Mesendoderm (in vitro differentiated cells): ENCODE results near the gene SC5D.

Source experiments
- DNase-seq: peaks from one replicate; pipeline ENCODE4 v3.0.0; 2013
- H2AK5ac ChIP-seq: 2 replicates; pipeline ENCODE4 v1.6.1; 2013; ENCODE audit warnings: low read length, inconsistent platforms
- H2BK120ac ChIP-seq: 2 replicates; pipeline ENCODE4 v1.6.1; 2013; ENCODE audit warnings: low read depth, mild to moderate bottlenecking, low read length, moderate library complexity, mixed read lengths
- H2BK15ac ChIP-seq: replicated peaks from 2 replicates; pipeline ENCODE4 v1.6.1; 2013; ENCODE audit warnings: low read depth, mild to moderate bottlenecking, moderate library complexity
- H2BK5ac ChIP-seq: 2 replicates; pipeline ENCODE4 v1.6.1; 2013; ENCODE audit warnings: low read length, inconsistent platforms
- H3K18ac ChIP-seq: 2 replicates; pipeline ENCODE4 v1.6.1; 2013; ENCODE audit warnings: mild to moderate bottlenecking, low read length, mixed read lengths
- H3K23ac ChIP-seq: one replicate; pipeline ENCODE4 v1.6.1; 2013; ENCODE audit warnings: low read length
- H3K27ac ChIP-seq: 2 replicates; pipeline ENCODE4 v1.5.1; 2013; ENCODE audit warnings: low read depth, mild to moderate bottlenecking, inconsistent platforms, low read length, moderate library complexity
- H3K27me3 ChIP-seq: 2 replicates; pipeline ENCODE4 v1.6.1; 2013; ENCODE audit warnings: low read length, control low read depth, mild to moderate bottlenecking, inconsistent platforms; ENCODE audit not compliant: insufficient read depth, poor library complexity
- H3K36me3 ChIP-seq: 2 replicates; pipeline ENCODE4 v1.6.1; 2013; ENCODE audit warnings: low read length, inconsistent platforms; ENCODE audit not compliant: control insufficient read depth, insufficient read depth
- H3K4ac ChIP-seq: one replicate; pipeline ENCODE4 v1.6.1; 2013; ENCODE audit warnings: low read depth, mild to moderate bottlenecking, low read length, moderate library complexity
- H3K4me1 ChIP-seq: 2 replicates; pipeline ENCODE4 v1.6.1; 2013; ENCODE audit warnings: low read depth, low read length, inconsistent platforms; ENCODE audit not compliant: control insufficient read depth
- H3K4me2 ChIP-seq: 2 replicates; pipeline ENCODE4 v1.6.1; 2013; ENCODE audit warnings: low read length
- H3K4me3 ChIP-seq: 2 replicates; pipeline ENCODE4 v1.5.1; 2013; ENCODE audit warnings: mild to moderate bottlenecking, low read length
- H3K56ac ChIP-seq: one replicate; pipeline ENCODE4 v1.6.1; 2013; ENCODE audit warnings: low read length
- H3K79me1 ChIP-seq: 2 replicates; pipeline ENCODE4 v1.6.1; 2013; ENCODE audit warnings: low read length, inconsistent platforms
- H3K79me2 ChIP-seq: 2 replicates; pipeline ENCODE4 v1.6.1; 2013; ENCODE audit warnings: mild to moderate bottlenecking, low read length; ENCODE audit not compliant: control insufficient read depth, insufficient read depth
- H3K9ac ChIP-seq: 2 replicates; pipeline ENCODE4 v1.6.1; 2013; ENCODE audit warnings: low read length, inconsistent platforms
- H4K5ac ChIP-seq: one replicate; pipeline ENCODE4 v1.6.1; 2013; ENCODE audit warnings: low read length
- H4K8ac ChIP-seq: one replicate; pipeline ENCODE4 v1.6.1; 2013; ENCODE audit warnings: low read depth, mild to moderate bottlenecking, control low read depth, low read length, moderate library complexity
- WGBS: extraction: QIAGEN DNeasy Blood & Tissue Kit; methylation state at CpG from one replicate; pipeline ENCODE4 v1.1.7; 2013; ENCODE audit warnings: low lambda C conversion rate, missing lambda C conversion rate; ENCODE audit not compliant: insufficient coverage; ENCODE audit errors: extremely low coverage; 5-methylcytosine and 5-hydroxymethylcytosine counted together

SC5D gene

GRCh38 chr11:121340032-121340580 lies 47.5 kb downstream of the SC5D start:
- Histone ChIP-seq H3K79me1 (no peaks in the 10 kb centered on the region), H3K56ac (no peak overlapping the region), H2BK120ac (no peak overlapping the region), H3K27me3 (no peaks in the 10 kb centered on the region), H3K4ac (no peak overlapping the region), H3K9ac (no peak overlapping the region), H3K4me1 (no peaks in the 10 kb centered on the region), H3K36me3 (no peaks in the 10 kb centered on the region), H3K79me2 (no peaks in the 10 kb centered on the region), H3K4me3 (no peak overlapping the region), H3K27ac (no peak overlapping the region), H2BK5ac (no peak overlapping the region), H4K5ac (no peak overlapping the region), H3K18ac (no peak overlapping the region), H4K8ac (no peak overlapping the region), H2AK5ac (no peak overlapping the region), H3K4me2 (no peak overlapping the region), H3K23ac (no peak overlapping the region), H2BK15ac (no peak overlapping the region)
- DNase-seq = no peak
- WGBS = no CpG with 5 or more reads among the region's 4 CpGs

- Histone ChIP-seq H4K5ac (no peak overlapping the region), H3K18ac (no peak overlapping the region), H3K79me2 (no peaks in the 10 kb centered on the region), H3K79me1 (no peaks in the 10 kb centered on the region), H3K56ac (no peak overlapping the region), H3K4me3 (no peak overlapping the region), H3K9ac (no peak overlapping the region), H2BK5ac (no peak overlapping the region), H4K8ac (no peak overlapping the region), H3K27ac (no peak overlapping the region), H3K23ac (no peak overlapping the region), H3K4me1 (no peaks in the 10 kb centered on the region), H3K4me2 (no peak overlapping the region), H3K4ac (no peak overlapping the region), H3K36me3 (no peaks in the 10 kb centered on the region), H2BK120ac (no peak overlapping the region), H2BK15ac (no peak overlapping the region), H2AK5ac (no peak overlapping the region), H3K27me3 (no peaks in the 10 kb centered on the region)
- no peak for DNase-seq
- no CpG with 5 or more reads among the region's 4 CpGs for WGBS
Observed at GRCh38 chr11:121341609-121342008, 49.0 kb downstream of the SC5D start.

- H3K27ac ChIP-seq = no peak overlapping the region
- no peaks in the 10 kb centered on the region for H3K79me1 ChIP-seq
- H3K27me3 ChIP-seq = no peaks in the 10 kb centered on the region
Observed at GRCh38 chr11:121344824-121345223, 52.3 kb downstream of the SC5D start.

GRCh38 chr11:121347094-121347493 lies 54.5 kb downstream of the SC5D start:
- Histone ChIP-seq H3K79me1 (no peaks in the 10 kb centered on the region), H3K27me3 (no peaks in the 10 kb centered on the region), H3K4ac (no peak overlapping the region), H3K4me1 (peaks cover 13% of the 10 kb centered on the region), H2AK5ac (no peak overlapping the region), H3K56ac (no peak overlapping the region), H3K23ac (no peak overlapping the region), H3K79me2 (no peaks in the 10 kb centered on the region), H3K36me3 (no peaks in the 10 kb centered on the region), H2BK5ac (no peak overlapping the region), H4K5ac (no peak overlapping the region), H3K27ac (no peak overlapping the region), H3K18ac (no peak overlapping the region), H2BK15ac (no peak overlapping the region), H2BK120ac (no peak overlapping the region), H3K4me3 (no peak overlapping the region), H4K8ac (no peak overlapping the region), H3K9ac (no peak overlapping the region), H3K4me2 (no peak overlapping the region)
- WGBS = no CpG with 5 or more reads among the region's 2 CpGs
- DNase-seq = peak; percentile 64

More at GRCh38 chr11:121344824-121345223, 52.3 kb downstream of the SC5D start:
- no peak overlapping the region for H2BK5ac ChIP-seq
- no peak overlapping the region for H3K4ac ChIP-seq
- H3K4me2 ChIP-seq = no peak overlapping the region
- peaks cover 13% of the 10 kb centered on the region for H3K4me1 ChIP-seq
- H3K23ac ChIP-seq = no peak overlapping the region
- H3K9ac ChIP-seq = no peak overlapping the region
- no peak overlapping the region for H2AK5ac ChIP-seq
- no peak for DNase-seq
- H3K36me3 ChIP-seq = no peaks in the 10 kb centered on the region
- no peaks in the 10 kb centered on the region for H3K79me2 ChIP-seq
- no peak overlapping the region for H4K8ac ChIP-seq
- H4K5ac ChIP-seq = no peak overlapping the region
- no peak overlapping the region for H3K4me3 ChIP-seq
- no peak overlapping the region for H3K56ac ChIP-seq
- no peak overlapping the region for H3K18ac ChIP-seq
- H2BK120ac ChIP-seq = no peak overlapping the region
- H2BK15ac ChIP-seq = no peak overlapping the region

GRCh38 chr11:121347813-121348212 lies 55.2 kb downstream of the SC5D start:
- no CpG with 5 or more reads among the region's 5 CpGs for WGBS
- peak; percentile 59 for DNase-seq
- H3K79me2 ChIP-seq = no peaks in the 10 kb centered on the region

GRCh38 chr11:121348220-121348875 lies 55.8 kb downstream of the SC5D start:
- no CpG with 5 or more reads among the region's 7 CpGs for WGBS

More at GRCh38 chr11:121347813-121348212, 55.2 kb downstream of the SC5D start:
- Histone ChIP-seq H3K27ac (peak overlapping the region; percentile 20), H3K18ac (no peak overlapping the region), H3K79me1 (no peaks in the 10 kb centered on the region), H3K4ac (peak overlapping the region; percentile 71), H2BK15ac (no peak overlapping the region), H4K5ac (no peak overlapping the region), H3K4me2 (no peak overlapping the region), H4K8ac (no peak overlapping the region), H2BK5ac (no peak overlapping the region), H3K4me3 (no peak overlapping the region), H3K56ac (no peak overlapping the region), H3K36me3 (no peaks in the 10 kb centered on the region), H2BK120ac (no peak overlapping the region), H3K23ac (no peak overlapping the region), H3K4me1 (peaks cover 13% of the 10 kb centered on the region), H3K9ac (no peak overlapping the region), H3K27me3 (no peaks in the 10 kb centered on the region), H2AK5ac (no peak overlapping the region)

More at GRCh38 chr11:121348220-121348875, 55.8 kb downstream of the SC5D start:
- H3K79me2 ChIP-seq = no peaks in the 10 kb centered on the region
- H3K4ac ChIP-seq = no peak overlapping the region
- H3K9ac ChIP-seq = no peak overlapping the region
- no peak overlapping the region for H3K4me2 ChIP-seq
- H3K23ac ChIP-seq = no peak overlapping the region
- H3K27me3 ChIP-seq = no peaks in the 10 kb centered on the region
- H3K56ac ChIP-seq = no peak overlapping the region
- H4K8ac ChIP-seq = no peak overlapping the region
- no peak overlapping the region for H2AK5ac ChIP-seq
- no peaks in the 10 kb centered on the region for H3K36me3 ChIP-seq
- no peak overlapping the region for H2BK15ac ChIP-seq
- H2BK120ac ChIP-seq = no peak overlapping the region
- peaks cover 13% of the 10 kb centered on the region for H3K4me1 ChIP-seq
- peak overlapping the region; percentile 20 for H3K27ac ChIP-seq
- H3K79me1 ChIP-seq = no peaks in the 10 kb centered on the region
- H2BK5ac ChIP-seq = no peak overlapping the region
- DNase-seq = peak; percentile 53
- no peak overlapping the region for H3K18ac ChIP-seq
- H3K4me3 ChIP-seq = no peak overlapping the region
- no peak overlapping the region for H4K5ac ChIP-seq
